ENCODE results near the gene GRIA1.

DNA sequence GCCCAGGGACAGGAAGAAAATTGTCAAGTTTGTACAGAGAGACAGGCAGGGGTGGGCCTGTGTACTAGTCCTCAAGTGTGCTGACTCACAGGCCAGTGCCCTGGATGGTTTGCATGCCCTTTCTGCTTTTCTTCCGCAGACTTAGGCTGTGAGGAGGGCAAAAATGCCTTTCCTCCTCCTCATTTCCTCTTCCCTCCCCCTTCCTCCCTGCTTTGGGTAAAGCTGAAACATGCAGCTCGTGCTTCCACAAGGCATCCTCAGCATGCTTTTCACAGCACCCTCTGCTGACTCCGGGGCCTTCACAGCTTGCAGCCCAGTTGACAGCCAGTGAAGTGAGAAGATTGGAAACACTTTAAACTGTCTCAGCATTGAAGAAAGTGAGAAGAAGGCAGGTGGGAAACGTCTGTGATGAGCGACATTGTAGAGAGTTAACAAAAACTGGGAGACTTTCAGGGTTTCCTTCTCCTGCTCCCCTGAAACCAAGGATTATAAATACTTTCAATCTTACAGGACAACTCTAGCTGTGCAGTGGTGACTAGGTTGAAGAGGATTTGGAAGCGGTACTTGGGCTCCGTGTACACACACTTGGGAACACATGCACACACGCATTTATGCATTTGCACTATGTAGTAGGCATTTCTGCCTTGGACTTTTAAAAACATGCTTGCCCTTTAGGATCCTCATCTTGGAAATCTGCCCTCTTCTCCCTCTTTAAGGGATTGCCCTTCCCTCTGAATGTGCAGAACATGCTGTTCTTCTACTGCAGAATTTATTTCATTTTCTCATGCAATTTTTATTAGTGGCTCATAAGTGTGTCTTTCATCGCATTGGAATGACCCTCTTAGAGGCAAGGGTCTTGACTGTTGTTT is 138.8 kb downstream of the GRIA1 start:
- TF ChIP-seq, protein P1, sequence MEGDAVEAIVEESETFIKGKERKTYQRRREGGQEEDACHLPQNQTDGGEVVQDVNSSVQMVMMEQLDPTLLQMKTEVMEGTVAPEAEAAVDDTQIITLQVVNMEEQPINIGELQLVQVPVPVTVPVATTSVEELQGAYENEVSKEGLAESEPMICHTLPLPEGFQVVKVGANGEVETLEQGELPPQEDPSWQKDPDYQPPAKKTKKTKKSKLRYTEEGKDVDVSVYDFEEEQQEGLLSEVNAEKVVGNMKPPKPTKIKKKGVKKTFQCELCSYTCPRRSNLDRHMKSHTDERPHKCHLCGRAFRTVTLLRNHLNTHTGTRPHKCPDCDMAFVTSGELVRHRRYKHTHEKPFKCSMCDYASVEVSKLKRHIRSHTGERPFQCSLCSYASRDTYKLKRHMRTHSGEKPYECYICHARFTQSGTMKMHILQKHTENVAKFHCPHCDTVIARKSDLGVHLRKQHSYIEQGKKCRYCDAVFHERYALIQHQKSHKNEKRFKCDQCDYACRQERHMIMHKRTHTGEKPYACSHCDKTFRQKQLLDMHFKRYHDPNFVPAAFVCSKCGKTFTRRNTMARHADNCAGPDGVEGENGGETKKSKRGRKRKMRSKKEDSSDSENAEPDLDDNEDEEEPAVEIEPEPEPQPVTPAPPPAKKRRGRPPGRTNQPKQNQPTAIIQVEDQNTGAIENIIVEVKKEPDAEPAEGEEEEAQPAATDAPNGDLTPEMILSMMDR (IDR thresholded peaks at IDR 0.05) = no peak
- no peak for TF ChIP-seq POLR2AphosphoS5 (IDR thresholded peaks at IDR 0.05; ENCODE audit: low read depth, low read length)
- no peak for TF ChIP-seq TCF7L2 (IDR thresholded peaks at IDR 0.05; ENCODE audit: low read depth, low read length)
- no peak for TF ChIP-seq SIN3A (IDR thresholded peaks at IDR 0.05; ENCODE audit: borderline replicate concordance, insufficient read depth, low read depth, low read length)
- TF ChIP-seq, protein P2, sequence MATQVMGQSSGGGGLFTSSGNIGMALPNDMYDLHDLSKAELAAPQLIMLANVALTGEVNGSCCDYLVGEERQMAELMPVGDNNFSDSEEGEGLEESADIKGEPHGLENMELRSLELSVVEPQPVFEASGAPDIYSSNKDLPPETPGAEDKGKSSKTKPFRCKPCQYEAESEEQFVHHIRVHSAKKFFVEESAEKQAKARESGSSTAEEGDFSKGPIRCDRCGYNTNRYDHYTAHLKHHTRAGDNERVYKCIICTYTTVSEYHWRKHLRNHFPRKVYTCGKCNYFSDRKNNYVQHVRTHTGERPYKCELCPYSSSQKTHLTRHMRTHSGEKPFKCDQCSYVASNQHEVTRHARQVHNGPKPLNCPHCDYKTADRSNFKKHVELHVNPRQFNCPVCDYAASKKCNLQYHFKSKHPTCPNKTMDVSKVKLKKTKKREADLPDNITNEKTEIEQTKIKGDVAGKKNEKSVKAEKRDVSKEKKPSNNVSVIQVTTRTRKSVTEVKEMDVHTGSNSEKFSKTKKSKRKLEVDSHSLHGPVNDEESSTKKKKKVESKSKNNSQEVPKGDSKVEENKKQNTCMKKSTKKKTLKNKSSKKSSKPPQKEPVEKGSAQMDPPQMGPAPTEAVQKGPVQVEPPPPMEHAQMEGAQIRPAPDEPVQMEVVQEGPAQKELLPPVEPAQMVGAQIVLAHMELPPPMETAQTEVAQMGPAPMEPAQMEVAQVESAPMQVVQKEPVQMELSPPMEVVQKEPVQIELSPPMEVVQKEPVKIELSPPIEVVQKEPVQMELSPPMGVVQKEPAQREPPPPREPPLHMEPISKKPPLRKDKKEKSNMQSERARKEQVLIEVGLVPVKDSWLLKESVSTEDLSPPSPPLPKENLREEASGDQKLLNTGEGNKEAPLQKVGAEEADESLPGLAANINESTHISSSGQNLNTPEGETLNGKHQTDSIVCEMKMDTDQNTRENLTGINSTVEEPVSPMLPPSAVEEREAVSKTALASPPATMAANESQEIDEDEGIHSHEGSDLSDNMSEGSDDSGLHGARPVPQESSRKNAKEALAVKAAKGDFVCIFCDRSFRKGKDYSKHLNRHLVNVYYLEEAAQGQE (IDR thresholded peaks at IDR 0.05; ENCODE audit: insufficient read depth in 1 of 2, low read depth in 2 of 2, low read length in 1 of 2) = no peak
